Cardiac muscle cell (in vitro differentiated cells and primary cell): ENCODE results near the gene RASSF5. TPM values are rescaled to one million over a fixed set of nuclear protein-coding genes. Genes with fewer than 3 reads are reported as not detected.
"Not testable (repeated sequence)": the region's sequence is repeated elsewhere in the genome, so short reads cannot be mapped to it uniquely, and the experiment has no call there.

Experiments
- DNase-seq, 2 donors: peaks; one replicate each; pipeline versions ENCODE4 v3.0.0 to v3.0.0-alpha.2; 2010 to 2017; ENCODE audit warnings: low read depth in 1 of 2, low spot score in 1 of 2
- H3K27ac ChIP-seq: fragments of 200-600 bp; sonication (generic); 2 replicates; pipeline ENCODE4 v1.5.1; 2016
- H3K27me3 ChIP-seq: fragments of 200-600 bp; sonication (generic); 2 replicates; pipeline ENCODE4 v1.6.0; 2016; ENCODE audit warnings: control low read depth
- H3K36me3 ChIP-seq: fragments of 200-600 bp; sonication (generic); 2 replicates; pipeline ENCODE4 v1.5.1; 2016; ENCODE audit warnings: control low read depth
- H3K4me1 ChIP-seq: fragments of 200-600 bp; sonication (generic); 2 replicates; pipeline ENCODE4 v1.8.1; 2017; ENCODE audit warnings: low read depth, mild to moderate bottlenecking, mixed run types
- H3K4me3 ChIP-seq: fragments of 200-600 bp; sonication (generic); 2 replicates; pipeline ENCODE4 v1.5.1; 2016; ENCODE audit warnings: mild to moderate bottlenecking
- H3K9me3 ChIP-seq: fragments of 200-600 bp; sonication (generic); 2 replicates; pipeline ENCODE4 v1.5.1; 2017; ENCODE audit warnings: low read depth, mild to moderate bottlenecking, control low read depth
- polyA plus RNA-seq: library from polyadenylated mRNA; unstranded; fragments of >200 nt; fragmentation: Nextera tagmentation; extraction: Ambion mirVana; gene quantifications from 2 replicates; pipeline ENCODE4 v1.2.1, GENCODE V29; 2016
- total RNA-seq: library from RNA; depleted of rRNA; stranded (reverse); fragments of >200 nt; gene quantifications from 2 replicates; pipeline ENCODE4 v1.2.3, GENCODE V29; 2016
- TF ChIP-seq, protein P1 (sequence below): IDR thresholded peaks from 2 replicates; pipeline ENCODE4 v1.5.1; 2012; ENCODE audit warnings: low read depth, mild to moderate bottlenecking, low read length

RASSF5 gene
- total and polyA plus RNA-seq, 2 experiments from 2014 or later, result 40.9 to 50.7 TPM

DNA sequence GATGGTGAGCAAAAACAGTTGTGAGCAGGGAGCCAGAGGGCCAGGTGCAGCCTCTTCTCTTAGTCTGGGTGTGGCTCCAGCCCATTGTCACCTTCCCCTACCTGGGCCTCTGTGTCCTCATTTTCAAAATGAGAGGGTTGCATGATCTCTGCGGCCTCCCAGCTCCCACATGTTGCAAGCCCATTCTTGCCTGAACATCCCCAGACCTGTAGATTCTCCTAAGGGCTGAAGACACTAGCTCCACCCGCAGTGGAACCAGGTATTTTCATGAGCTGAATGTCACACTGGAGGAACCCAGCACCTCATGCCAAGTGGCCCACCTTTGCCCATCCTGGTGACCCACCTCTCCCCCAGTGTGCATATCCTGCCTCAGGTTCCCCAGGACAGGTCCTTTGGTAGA is 24.7 kb upstream of the RASSF5 start:
- Histone ChIP-seq H3K27me3 (no peaks in the 10 kb centered on the region), H3K9me3 (no peaks in the 10 kb centered on the region), H3K27ac (no peak overlapping the region), H3K4me3 (no peak overlapping the region), H3K36me3 (peaks cover 3% of the 10 kb centered on the region), H3K4me1 (peaks cover 11% of the 10 kb centered on the region)
- no peak for DNase-seq
- TF ChIP-seq, protein P1, sequence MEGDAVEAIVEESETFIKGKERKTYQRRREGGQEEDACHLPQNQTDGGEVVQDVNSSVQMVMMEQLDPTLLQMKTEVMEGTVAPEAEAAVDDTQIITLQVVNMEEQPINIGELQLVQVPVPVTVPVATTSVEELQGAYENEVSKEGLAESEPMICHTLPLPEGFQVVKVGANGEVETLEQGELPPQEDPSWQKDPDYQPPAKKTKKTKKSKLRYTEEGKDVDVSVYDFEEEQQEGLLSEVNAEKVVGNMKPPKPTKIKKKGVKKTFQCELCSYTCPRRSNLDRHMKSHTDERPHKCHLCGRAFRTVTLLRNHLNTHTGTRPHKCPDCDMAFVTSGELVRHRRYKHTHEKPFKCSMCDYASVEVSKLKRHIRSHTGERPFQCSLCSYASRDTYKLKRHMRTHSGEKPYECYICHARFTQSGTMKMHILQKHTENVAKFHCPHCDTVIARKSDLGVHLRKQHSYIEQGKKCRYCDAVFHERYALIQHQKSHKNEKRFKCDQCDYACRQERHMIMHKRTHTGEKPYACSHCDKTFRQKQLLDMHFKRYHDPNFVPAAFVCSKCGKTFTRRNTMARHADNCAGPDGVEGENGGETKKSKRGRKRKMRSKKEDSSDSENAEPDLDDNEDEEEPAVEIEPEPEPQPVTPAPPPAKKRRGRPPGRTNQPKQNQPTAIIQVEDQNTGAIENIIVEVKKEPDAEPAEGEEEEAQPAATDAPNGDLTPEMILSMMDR, result no peak

GRCh38 chr1:206483864-206484263 is 23.5 kb upstream of the RASSF5 start:
- H3K9me3 ChIP-seq, H3K27ac ChIP-seq, DNase-seq, H3K4me3 ChIP-seq, H3K27me3 ChIP-seq, H3K36me3 ChIP-seq: not testable (repeated sequence)
- H3K4me1 ChIP-seq, result peaks cover 15% of the 10 kb centered on the region

DNA sequence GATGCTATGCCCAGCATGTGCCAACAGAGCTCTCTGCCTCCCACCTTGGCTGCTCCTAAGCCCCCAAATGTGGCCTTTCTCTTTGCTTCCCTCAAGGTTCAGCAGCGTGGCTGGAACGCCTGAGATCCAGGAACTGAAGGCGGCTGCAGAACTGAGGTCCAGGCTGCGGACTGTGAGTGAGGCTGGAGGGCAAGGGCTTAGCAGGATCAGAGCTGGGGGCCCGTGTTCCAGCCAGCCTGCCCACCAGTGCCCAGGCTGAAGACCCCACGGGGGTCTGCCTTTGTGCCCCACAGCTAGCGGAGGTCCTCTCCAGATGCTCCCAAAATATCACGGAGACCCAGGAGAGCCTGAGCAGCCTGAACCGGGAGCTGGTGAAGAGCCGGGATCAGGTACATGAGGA is 22.4 kb upstream of the RASSF5 start:
- TF ChIP-seq, protein P1, result no peak

DNA sequence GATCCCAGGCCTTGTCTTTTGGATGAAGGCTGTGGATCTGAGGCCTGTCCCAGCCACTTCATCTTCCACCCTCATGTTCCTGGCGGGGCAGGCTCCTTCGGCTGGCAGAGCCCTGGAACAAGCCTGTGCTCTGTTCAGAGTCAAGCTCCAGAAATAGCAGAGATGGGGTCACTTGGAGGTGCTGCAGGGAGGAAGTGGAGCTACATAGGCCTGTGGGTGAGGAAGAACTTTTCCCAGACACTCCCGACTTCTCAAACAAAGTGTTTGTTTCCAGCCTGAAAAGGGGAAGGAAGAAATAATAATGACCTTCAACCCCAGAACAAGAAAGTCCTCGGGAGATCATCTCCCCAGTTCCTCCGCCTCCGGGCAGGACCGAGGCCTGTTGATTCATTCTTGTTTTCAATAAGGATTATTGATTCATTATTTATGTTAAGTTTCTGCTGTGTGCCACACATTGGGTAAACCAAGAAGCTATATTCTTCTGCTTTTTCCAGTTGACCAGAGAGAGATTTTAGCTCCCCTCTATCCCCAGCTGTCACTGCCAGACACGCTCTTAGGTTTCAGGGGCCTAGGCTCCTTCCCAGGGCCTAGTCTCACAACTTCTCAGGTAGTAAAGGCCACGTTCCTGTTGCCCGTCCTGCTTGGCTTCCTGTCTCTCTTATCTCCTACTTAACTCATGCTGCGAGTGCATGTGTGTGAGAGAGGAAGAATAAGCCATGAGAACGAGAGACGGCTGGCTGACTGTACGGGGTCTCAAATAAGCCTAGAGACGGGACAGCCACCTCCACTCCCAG is 20.1 kb upstream of the RASSF5 start:
- H3K36me3 ChIP-seq, result peaks cover 6% of the 10 kb centered on the region
- H3K9me3 ChIP-seq, result no peaks in the 10 kb centered on the region
- peak in 1 of 2 donors; percentile 48 for DNase-seq
- TF ChIP-seq, protein P1, result no peak
- peak overlapping the region; percentile 91 for H3K27ac ChIP-seq
- peaks cover 23% of the 10 kb centered on the region for H3K4me1 ChIP-seq
- H3K4me3 ChIP-seq, result no peak overlapping the region
- no peaks in the 10 kb centered on the region for H3K27me3 ChIP-seq

More for the DNA sequence above, 22.4 kb upstream of the RASSF5 start:
- Histone ChIP-seq H3K4me1 (peaks cover 15% of the 10 kb centered on the region), H3K27me3 (no peaks in the 10 kb centered on the region), H3K36me3 (peaks cover 3% of the 10 kb centered on the region), H3K9me3 (no peaks in the 10 kb centered on the region), H3K4me3 (no peak overlapping the region), H3K27ac (no peak overlapping the region)
- DNase-seq, result no peak

- no peaks in the 10 kb centered on the region for H3K27me3 ChIP-seq
- no peaks in the 10 kb centered on the region for H3K9me3 ChIP-seq
- DNase-seq, result no peak
- no peak overlapping the region for H3K4me3 ChIP-seq
- peaks cover 10% of the 10 kb centered on the region for H3K36me3 ChIP-seq
- TF ChIP-seq, protein P1, result no peak
- H3K27ac ChIP-seq, result peak overlapping the region; percentile 91
- peaks cover 23% of the 10 kb centered on the region for H3K4me1 ChIP-seq
These were observed 19.4 kb upstream of the RASSF5 start for GRCh38 chr1:206487970-206488369.

DNA sequence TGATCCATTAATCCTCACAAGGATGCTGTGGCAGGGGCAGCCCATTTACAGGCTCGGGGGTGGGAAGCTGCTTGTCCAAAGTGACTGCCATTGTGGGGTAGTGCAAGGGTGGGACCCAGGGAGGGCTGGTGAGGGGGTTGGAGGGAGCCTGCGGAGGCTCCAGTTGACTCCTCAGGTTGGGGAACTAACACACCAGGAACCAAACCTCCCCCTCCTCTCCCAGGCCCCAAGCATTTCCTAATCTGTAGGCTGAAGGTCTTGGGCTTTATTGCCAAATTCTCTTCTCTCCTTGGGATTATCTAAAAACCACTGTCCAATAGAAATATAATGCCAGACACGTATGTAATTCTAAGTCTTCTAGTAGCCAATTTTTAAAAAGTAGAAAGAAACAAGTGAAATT is 18.9 kb upstream of the RASSF5 start:
- Histone ChIP-seq H3K4me3 (no peak overlapping the region), H3K27ac (peak overlapping the region; percentile 91), H3K4me1 (peaks cover 23% of the 10 kb centered on the region), H3K27me3 (no peaks in the 10 kb centered on the region), H3K36me3 (peaks cover 7% of the 10 kb centered on the region), H3K9me3 (no peaks in the 10 kb centered on the region)
- TF ChIP-seq, protein P1, result no peak
- no peak for DNase-seq
